Smooth muscle cell of the brain vasculature (primary cell): Measurements from ENCODE around the gene NUP188.

Experiments used
- DNase-seq: peaks from one replicate; pipeline ENCODE4 v3.0.0-alpha.2; 2012; ENCODE audit warnings: low read depth, low spot score

The NUP188 gene

GRCh38 chr9:129007766-129008468, 60.4 kb downstream of the NUP188 start:
- DNase-seq: no peak

GRCh38 chr9:129008469-129008965, 61.0 kb downstream of the NUP188 start:
- no peak for DNase-seq

GRCh38 chr9:129008986-129009583, 61.6 kb downstream of the NUP188 start:
- DNase-seq: no peak

- no peak for DNase-seq
Measured at GRCh38 chr9:129009584-129010141, 62.2 kb downstream of the NUP188 start.

GRCh38 chr9:129010267-129010975, 62.9 kb downstream of the NUP188 start:
- no peak for DNase-seq

- no peak for DNase-seq
Measured at GRCh38 chr9:129011170-129011569, 63.7 kb downstream of the NUP188 start.

- no peak for DNase-seq
Measured at GRCh38 chr9:129011761-129012181, 64.3 kb downstream of the NUP188 start.

GRCh38 chr9:129012343-129012742, 64.8 kb downstream of the NUP188 start:
- DNase-seq: no peak

GRCh38 chr9:129012893-129013448, 65.5 kb downstream of the NUP188 start:
- no peak for DNase-seq

- no peak for DNase-seq
Measured at GRCh38 chr9:129013674-129014073, 66.2 kb downstream of the NUP188 start.

- no peak for DNase-seq
Measured at GRCh38 chr9:129014124-129014523, 66.6 kb downstream of the NUP188 start.

- no peak for DNase-seq
Measured at GRCh38 chr9:129014608-129015007, 67.1 kb downstream of the NUP188 start.

- DNase-seq: no peak
Measured at GRCh38 chr9:129021091-129021490, 73.6 kb downstream of the NUP188 start.

- no peak for DNase-seq
Measured at GRCh38 chr9:129022037-129022436, 74.5 kb downstream of the NUP188 start.

- peak; percentile 65 for DNase-seq
Measured at GRCh38 chr9:129023036-129023907, 75.8 kb downstream of the NUP188 start.

- DNase-seq: no peak
Measured at GRCh38 chr9:129023908-129024233, 76.4 kb downstream of the NUP188 start.

- no peak for DNase-seq
Measured at GRCh38 chr9:129026442-129027223, 79.1 kb downstream of the NUP188 start.

- no peak for DNase-seq
Measured at GRCh38 chr9:129027224-129027684, 79.8 kb downstream of the NUP188 start.

GRCh38 chr9:129027685-129028191, 80.2 kb downstream of the NUP188 start:
- no peak for DNase-seq
